Stimulated activated CD4-positive, alpha-beta T cell treated with anti-CD3 and anti-CD28 coated beads, Interleukin-2, amount 100 ng/mL, for 48 hours (primary cell): ENCODE measurements around the gene LDHAL6B.

Experiments used
- DNase-seq, 2 donors: peaks; one replicate each; pipeline ENCODE4 v3.0.0-alpha.2; 2020

LDHAL6B gene

GRCh38 chr15:59221511-59222505 lies 15.2 kb downstream of the LDHAL6B start:
- no peak for DNase-seq

DNA sequence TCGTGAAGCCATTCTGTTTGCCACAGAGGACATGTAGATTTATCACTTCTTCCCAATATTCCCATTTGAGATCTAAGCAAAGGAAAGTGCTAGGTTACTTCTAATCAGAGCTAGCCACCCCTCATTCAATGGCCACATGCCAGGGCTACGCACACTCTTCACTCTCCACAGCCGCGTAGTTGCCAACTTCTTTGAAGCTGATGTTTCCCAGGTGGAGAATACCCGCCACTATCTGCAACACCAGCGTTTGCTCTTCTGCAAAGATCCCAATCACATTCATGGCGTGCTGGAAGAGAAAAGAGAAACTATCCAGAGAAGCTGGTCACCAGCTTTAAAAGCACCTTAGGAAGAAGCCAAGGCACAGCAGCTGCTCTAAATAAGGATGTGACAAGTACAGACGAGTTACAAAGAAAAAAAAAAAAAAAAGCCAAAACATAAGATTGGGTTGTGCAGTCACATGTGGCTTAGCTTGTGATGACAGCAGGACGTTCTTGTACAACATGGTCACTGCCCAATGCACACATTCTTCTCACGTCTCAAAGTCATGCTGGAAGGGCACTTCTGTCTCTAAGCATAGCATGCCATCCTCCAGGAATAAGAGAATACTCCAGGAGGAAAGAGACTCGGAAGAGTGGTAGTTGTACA lies 16.4 kb downstream of the LDHAL6B start:
- DNase-seq = no peak

DNA sequence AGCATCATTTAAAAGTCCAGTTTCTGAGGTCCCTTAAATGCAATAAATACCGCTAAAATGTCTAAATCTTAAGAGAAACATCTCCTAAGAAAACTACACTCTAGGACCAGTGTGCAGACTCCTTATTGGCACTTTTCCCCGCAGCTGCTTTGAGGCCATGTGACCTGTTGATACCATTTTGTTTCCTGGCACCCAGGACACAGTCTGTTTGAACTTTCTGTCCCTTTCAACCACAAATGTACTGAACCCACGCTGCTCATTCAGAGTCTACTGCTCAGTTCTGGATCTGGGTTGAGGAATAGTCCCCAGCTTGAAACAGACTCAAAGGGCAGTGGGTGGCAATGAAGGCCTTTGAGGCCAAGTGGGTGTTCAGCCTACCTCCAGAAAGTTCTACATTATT lies 17.1 kb downstream of the LDHAL6B start:
- DNase-seq = no peak

DNA sequence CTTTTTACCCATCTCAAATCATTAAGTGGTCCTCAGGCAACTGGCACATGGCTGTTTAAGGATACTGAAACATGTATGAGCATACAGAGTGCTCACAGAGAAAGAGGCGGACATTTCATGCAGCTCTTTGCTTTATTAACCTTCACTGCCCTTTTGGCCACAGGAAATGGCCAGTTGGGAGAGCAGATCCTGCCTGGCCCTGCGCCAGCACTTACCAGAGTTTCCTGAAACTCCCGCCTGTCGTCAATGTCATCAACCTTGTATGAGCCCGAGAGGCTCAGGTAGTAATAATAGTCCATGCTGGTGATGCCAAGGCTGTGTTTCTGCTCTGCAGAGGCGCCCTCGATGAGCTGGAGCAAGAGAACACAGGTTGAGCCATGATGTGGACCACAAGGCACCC lies 17.8 kb downstream of the LDHAL6B start:
- DNase-seq = no peak

DNA sequence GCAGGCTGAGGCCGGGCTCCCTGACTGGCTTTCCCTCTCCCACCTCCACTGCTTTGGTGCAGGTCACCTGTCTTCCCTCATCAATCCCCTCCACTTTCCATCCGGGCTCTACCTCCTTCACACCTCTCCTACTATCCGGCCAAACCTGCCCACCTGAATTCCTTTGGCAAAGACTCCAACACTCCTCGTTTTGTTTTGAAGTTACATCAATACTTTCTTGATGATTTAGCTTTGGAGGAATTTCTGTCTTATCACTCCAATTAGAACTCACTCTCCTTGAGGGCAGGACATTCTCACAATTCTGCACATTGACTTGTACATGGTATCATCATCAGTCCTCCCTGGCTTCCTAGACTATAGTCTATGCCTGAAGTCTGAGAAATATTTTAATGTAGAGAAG lies 20.4 kb downstream of the LDHAL6B start:
- DNase-seq = no peak

GRCh38 chr15:59229015-59229414 lies 22.4 kb downstream of the LDHAL6B start:
- DNase-seq = no peak

- no peak for DNase-seq
These were observed 22.8 kb downstream of the LDHAL6B start for GRCh38 chr15:59229453-59229852.

GRCh38 chr15:59230531-59231055 lies 23.9 kb downstream of the LDHAL6B start:
- DNase-seq = no peak

- no peak for DNase-seq
These were observed 25.8 kb downstream of the LDHAL6B start for GRCh38 chr15:59232476-59232875.

GRCh38 chr15:59236394-59236793 lies 29.8 kb downstream of the LDHAL6B start:
- DNase-seq = no peak

DNA sequence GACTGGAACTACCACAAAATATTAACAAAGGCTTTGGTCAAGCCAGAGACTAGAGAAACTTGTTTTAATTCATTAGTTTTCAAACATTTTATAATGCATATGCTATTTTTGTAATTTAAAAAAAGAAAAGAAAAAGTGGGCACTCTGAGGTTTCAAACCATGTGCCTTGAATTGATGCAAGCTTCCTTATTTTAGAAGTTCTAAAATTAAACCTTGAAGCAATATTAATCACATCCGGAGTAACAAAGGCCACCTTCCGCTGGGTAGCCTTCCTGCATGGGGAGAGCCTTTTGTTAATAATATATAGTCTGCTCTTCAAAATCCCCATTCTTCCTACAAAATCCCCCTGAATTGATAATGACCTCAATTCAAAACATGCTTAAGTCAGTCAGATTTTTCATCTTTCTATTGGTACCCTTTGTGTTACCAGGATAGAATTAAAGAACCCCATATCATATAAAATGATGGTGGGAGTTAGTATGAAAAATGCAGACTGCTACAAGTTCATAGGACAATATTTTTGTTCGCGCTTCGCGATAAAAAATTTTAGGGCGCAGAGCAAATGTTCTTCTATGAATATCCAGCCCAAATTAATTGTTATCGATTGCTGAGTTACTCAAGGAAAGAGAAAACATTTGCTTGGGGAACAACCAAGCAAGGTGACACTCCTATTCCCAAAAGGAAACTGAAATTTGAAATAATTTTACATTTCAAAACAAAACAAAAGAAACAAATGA lies 30.6 kb downstream of the LDHAL6B start:
- no peak for DNase-seq

GRCh38 chr15:59237924-59238331 lies 31.3 kb downstream of the LDHAL6B start:
- no peak for DNase-seq

GRCh38 chr15:59240036-59240435 lies 33.4 kb downstream of the LDHAL6B start:
- no peak for DNase-seq

- DNase-seq = no peak
These were observed 36.0 kb downstream of the LDHAL6B start for GRCh38 chr15:59242649-59243048.

GRCh38 chr15:59243622-59244021 lies 37.0 kb downstream of the LDHAL6B start:
- no peak for DNase-seq

- no peak for DNase-seq
These were observed 37.7 kb downstream of the LDHAL6B start for GRCh38 chr15:59244337-59244736.

GRCh38 chr15:59245559-59245958 lies 38.9 kb downstream of the LDHAL6B start:
- no peak for DNase-seq

DNA sequence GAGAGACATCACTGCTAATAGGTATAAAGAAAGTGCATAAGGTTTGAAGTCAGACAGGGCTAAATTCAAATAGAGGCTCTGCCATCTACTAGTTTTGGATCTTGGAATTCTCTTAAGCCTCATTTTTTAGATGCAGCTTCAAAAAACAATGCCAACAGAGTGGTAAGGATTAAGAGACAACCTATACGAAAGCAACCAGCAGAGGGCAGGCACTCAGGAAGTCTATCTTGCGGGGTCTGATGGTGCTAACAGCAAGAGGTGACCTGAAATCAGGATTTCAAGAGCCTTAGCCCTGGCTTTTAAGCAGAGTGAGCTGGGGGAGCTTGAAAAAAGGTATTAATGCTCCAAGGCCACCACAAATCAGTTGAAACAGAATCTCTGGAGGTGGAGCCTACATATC lies 40.7 kb downstream of the LDHAL6B start:
- DNase-seq = peak; percentile 23 to 38

- no peak for DNase-seq
These were observed 43.2 kb downstream of the LDHAL6B start for GRCh38 chr15:59249816-59250215.

GRCh38 chr15:59250249-59250648 lies 43.6 kb downstream of the LDHAL6B start:
- no peak for DNase-seq

DNA sequence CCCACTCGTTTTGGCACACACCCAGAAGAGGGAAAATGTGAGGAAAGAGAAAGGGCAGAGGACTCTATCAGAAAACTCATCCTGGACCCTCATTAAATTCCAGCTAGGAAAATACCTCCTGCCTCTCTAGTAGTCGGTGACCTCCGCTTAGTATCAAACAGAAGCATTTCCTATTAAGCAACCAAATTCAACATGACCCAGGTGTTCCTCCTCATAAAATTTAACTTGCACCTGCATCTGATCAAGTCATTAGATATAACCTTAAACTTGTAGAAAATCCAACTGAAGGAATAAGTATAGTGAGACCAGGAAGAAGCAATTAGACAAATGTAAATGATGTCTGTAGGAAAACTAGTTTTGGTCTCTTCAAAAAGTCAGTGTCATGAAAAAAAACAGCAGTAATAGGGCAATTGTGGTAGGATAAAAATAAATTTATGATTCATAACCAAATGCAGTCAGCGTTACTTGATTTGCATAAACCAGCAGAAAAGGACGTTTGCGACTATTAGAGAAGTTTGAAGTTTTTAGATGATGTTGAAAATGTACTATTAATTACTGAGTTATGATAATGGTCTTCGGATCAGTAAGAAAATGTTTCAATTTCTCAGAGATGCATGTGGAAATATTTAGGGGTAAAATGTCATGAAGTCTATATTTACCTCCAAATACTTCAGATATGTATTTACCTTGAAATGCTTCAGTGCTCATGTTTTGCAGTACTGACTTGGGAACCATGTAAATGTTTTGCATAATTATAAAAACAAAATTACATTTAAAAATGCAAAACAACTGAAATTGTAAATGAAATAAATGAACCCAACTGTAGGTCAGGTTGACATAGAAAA lies 44.6 kb downstream of the LDHAL6B start:
- no peak for DNase-seq

- DNase-seq = no peak
These were observed 45.5 kb downstream of the LDHAL6B start for GRCh38 chr15:59252137-59252536.
